NCI-H2029 (cell line): Measurements from ENCODE around the gene MSRB1.
A peak's percentile ranks its signal among the peaks of the same experiment; 100 is the strongest.
"Not testable (repeated sequence)": the region's sequence is repeated elsewhere in the genome, so short reads cannot be mapped to it uniquely, and the experiment has no call there.

Experiments used
- DNase-seq: peaks from one replicate; lab custom pipeline; 2025; lab: John Stamatoyannopoulos, UW

MSRB1 gene

GRCh38 chr16:1938910-1939309 lies 4.1 kb downstream of the MSRB1 start:
- no peak for DNase-seq

DNA sequence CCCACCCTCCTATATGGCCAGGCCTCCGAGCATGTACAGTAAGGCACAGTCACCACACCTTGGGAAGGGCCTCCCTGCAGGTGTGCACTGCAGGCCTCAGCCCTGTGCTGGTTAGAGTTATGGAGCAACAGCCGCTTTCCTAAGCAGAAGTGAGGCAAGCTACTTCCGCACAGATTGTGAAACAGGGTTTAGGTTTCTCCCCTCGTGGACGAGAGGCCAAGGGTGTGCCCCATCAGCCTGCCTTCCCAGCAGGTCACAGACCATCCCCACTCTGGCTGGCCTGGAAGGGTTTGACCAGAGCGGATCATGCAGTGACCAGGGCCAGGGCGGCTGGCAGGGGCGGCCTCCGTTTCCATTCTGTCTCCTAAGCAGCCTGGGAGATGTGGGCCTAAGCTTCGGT lies 4.7 kb downstream of the MSRB1 start:
- no peak for DNase-seq

GRCh38 chr16:1936945-1937479 lies 6.0 kb downstream of the MSRB1 start:
- DNase-seq: no peak

DNA sequence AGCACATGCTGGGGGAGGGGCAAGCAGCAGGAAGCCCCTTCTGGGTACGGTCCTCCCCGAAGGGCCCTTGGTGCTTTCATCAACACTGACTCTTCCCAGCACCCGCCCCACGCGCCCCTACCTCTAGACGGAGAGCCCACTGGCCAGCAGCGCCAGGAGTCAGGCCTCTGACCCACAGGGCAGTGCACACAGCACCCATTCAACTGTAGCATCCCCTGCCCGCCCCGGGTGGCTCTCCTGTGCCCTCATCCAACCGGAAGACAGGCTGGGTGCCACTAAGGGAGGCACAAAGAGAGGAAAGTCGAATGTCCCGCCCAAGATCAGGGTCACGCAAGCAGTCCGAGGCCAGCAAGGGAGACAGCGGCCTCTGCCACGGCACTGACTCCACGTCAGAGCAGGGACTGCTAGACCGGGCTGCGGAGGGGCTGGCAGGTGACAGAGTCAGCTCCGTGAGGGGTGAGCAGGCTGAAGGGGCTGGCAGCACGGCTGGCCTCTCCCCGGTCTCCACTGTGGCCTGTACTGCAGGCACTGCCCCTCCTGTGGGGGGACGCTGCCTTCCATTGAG lies 9.8 kb downstream of the MSRB1 start:
- no peak for DNase-seq

DNA sequence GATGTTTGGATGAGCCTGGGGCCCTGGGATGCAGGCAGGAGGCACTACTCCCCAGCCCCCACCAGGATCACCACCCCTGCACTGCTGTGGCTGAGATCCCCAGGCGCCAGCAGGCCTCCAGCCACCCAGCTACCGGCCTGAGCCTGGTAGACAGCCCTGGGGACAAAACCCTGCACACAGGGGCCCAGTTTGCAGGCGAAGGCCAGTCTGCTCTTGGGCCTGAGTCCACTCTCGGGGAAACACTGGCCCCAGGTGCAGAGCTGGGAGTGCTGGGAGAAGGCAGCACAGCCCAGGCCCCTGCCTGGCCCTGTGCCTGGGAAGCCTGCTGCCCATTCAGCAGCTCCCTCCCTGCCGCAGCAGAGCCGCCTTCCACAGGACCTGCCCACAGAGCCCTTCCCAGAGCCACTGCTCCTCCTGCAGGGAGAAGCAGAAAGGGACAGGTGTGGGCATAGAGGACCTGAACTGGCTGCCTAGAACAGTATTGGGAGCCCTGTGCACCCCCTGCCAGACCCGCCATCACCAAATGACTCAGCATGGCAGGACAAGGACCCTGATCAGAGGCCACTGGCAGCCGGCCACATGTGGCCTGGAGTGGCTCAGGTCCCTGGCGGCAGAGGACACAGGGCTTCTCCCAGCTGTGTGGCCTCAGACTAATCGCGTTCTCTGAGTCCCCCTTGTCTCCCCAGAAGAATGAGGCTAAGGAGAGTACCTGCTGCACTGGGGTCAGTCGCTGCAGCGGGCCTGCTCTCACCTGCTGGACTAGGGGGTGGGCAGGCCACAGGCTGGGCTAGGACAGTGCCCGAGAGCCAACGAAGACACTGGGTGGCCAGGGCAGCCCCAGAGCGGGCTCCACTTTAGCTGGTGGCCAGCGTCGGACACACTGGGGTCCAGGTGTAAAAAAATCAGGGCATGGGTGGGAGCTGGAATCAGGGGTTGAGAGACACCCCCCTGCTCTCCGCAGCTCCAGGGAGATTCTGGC lies 10.7 kb downstream of the MSRB1 start:
- DNase-seq: peak; percentile 9

GRCh38 chr16:1930338-1930720 lies 12.7 kb downstream of the MSRB1 start:
- DNase-seq: no peak

DNA sequence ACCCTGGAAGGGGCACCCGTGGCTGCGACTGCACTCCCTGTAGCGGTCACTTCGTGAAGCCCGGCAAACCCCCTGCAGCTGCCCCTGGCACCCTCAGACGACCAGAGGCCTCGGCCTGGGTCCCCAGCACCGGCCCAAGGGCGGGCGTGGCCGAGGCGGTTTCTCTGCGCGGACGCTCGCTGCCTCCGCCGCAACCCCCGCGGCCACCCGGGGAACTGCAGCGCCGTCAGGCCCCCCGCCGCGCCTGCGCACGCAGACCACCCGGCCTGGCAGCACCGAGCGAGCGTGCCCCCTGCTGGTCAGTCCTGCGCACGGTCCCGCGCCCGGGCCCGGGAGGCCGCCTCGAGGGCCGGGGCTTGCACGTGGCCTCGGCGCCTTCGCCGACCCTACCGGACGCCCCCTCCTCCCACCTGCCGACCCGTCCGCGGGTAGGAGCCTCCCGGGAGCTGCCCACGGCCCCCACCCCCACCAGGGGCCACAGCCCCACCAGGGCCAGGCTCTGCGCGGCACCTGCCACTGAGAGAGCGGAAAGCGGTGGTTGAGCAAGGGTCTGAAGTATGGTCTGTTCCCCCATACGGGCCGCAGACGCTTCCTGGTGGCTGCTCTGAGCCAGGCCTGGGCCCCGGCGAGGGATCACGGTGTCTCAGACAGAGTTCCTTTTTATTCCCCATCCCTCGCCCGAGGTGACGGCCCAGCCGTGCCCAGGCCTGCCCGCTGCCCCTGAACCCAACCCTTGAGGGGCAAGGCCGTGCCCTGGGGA lies 13.2 kb downstream of the MSRB1 start:
- peak; percentile 56 for DNase-seq

- peak; percentile 50 for DNase-seq
These were observed 13.9 kb downstream of the MSRB1 start for GRCh38 chr16:1929105-1929504.

DNA sequence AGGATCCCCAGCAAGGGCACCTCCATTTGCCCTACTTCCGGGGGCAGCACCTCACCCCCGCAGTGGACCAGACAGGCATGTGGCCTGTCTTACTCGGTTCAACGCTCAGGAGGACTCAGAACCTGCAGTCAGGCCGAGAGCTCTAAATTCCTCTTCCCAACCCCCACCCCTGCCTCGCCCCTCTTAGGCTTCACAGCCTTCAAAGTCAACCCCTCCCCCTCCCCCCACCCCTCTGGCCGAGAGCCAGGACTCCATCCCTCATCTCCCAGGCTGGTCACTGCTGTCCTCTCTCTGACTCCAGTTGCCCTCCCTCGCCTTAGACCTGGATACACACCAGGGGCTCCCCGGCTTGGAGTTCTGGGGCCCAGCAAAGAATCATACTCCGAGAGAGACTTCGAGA lies 16.7 kb downstream of the MSRB1 start:
- DNase-seq: no peak

DNA sequence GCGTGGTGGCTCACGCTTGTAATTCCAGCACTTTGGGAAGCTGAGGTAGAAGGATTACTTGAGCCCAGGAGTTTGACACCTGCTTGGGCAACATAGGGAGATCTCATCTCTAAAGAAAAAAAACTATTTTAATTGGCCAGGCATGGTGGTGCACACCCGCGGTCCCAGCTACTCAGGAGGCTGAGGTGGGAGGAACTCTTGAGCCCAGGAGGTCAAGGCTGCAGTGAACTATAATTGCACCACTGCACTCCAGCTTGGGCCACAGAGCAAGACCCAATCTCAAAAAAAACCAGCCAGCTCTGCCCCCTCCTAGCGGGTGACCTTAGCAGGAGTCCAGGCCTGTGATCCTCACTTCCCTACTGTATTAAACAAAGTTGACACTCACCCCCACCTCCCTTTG lies 18.9 kb downstream of the MSRB1 start:
- no peak for DNase-seq

DNA sequence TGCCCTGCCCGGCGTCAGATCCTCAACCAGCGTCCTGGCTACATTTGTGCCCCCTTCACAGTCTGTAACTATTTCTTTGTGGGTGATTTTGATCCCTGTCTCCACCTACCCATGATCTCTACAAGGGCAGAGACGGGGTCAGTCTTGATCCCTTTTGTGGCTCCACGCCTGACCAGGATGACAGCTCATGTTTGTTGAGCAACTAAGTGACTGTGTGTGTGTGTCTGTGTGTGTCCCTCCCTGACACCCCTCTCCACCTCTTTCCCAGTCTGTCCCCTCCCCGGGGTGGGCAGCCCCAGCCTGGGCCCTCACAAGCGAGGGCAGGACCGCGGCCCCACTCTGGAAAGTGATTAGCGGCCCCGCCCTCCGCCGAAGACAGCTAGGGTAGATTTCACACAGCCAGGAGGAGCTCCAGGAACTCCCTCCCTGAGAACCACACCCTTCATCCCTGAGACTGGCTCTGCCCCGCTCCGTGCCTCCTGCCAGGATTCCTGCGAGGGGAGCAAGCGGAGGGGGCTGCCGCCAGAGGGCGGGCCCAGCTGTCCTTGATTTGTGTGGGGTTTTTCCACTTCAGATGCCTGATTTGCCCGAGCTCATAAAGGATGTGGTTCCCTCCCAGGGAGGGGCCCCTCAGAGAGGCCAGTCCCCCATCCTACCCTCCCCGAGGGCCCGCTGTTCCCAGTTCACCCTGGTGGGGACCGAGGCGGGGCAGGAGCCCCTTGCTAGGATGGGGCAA lies 19.5 kb downstream of the MSRB1 start:
- DNase-seq: no peak

DNA sequence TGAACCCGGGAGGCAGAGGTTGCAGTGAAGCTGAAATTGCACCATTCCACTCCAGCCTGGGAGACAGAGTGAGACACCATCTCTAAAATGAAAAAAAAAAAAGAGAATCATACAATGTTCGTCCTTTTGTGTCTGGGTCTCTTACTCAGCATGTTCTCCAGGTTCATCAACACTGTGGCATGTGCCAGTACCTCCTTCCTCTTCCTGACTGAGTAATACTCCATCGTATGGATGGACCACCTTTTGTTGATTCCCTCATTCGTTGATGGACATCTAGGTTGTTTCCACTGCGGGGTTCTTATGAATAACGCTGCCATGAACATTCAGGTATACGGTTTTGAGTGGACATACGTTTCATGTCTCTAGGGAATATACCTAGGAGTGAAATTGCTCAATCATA lies 20.6 kb downstream of the MSRB1 start:
- DNase-seq: no peak

DNA sequence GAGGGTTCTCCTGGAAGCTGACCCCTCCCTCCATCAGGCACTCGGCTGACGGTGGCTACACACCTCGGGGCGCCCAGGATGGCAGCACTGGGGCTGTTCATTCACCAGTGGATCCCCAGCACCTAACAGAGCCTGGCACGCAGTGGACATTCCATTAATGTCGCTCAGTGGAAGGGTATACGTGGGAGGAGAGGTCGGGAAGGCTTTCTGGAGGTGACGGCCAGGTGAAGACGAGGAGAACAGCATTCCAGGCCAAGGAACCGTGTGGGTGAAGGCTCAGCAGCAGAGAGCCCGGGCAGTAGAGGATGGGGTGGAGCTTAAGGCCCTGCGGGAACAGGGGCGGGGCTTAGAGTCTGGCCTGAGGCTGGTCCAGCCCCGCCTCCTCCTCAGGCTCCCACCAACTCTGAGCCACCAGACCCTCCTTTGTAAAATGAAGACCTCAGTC lies 22.2 kb downstream of the MSRB1 start:
- DNase-seq: peak; percentile 38

- DNase-seq: not testable (repeated sequence)
These were observed 22.9 kb downstream of the MSRB1 start for GRCh38 chr16:1920122-1920521.

- DNase-seq: no peak
These were observed 23.5 kb downstream of the MSRB1 start for GRCh38 chr16:1919327-1919998.

DNA sequence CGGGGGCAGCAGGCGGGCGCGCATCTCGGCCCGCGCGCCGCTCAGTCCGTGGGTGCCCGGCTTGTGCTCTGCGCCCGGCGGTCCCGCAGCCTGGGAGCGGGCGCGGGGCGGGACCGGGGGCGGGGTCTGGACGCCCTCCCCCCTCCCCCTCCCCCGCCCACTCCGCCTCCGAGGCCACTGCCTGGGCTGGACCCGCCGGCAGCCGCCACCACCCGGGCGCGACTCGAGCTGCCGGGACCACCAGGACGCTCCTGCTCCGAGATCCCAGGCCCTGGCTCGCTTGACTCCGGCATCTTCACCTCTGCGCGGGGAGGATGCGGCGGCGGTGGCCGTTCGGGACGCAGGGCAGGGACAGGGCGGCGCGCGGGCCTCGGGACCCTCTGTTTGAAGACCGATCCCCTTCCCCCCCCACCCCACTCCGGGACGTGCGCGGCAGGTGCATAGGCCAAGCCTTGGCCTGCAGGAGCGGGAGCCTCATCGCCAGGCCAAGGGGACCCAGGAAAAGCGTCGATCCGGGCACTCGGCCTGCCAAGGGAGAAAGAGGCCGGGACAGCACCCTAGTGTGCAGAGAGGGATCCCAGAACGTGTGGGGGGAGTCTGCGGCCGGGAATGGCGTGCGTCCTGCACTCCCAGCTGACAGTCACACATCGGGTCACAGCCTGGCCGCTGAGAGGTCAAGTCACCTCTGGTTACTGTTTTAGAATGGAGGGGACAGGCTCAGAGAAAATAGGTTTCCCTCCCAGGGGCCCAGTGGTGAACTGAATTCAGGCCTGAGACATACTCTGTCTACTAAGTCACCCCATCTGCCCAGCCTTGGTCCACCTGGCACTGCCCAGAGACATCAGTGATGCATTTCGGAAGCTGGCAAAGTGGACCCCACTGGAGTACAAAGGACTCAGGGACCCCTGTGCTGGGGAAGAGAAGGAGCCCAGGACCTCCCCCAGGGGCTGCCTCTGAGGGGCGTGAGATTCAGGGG lies 24.4 kb downstream of the MSRB1 start, which contains the start of gene HS3ST6:
TSS of gene HS3ST6 (minus strand) at position 65 of the 976 bp plus-strand sequence. CDS start 92 bp downstream, outside the sequence.
- no peak for DNase-seq

DNA sequence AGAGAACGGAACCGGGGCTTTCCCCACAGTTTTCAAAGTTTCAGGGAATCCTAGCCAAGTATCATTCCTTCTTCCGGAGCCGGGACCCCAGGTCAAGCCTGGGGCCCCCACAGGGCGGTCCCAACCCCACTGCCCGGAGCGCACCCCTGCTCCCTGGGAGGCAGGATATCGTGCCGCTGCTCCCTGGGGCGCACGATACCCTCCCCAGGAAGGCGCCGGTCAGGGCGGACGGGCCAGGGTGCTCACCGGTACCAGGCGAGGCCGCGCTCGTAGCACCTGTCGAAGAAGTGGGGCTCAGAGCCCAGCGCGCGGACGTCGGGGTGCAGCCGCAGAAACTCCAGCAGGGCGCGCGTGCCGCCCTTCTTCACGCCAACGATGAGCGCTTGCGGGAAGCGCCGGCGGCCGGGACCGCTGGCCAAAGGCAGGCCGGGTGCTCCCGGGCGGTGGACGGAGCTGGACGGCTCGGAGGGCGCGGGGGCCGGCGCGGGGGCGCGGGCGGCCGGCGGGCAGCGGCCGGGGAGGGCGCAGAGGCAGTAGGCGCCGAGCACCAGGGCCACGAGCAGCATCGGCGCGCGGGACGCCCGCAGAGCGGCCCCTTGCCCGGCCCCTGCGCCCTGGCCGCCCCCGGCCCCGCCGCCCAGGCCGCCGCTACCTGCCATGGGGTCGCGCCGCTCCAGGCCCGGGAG lies 25.2 kb downstream of the MSRB1 start:
- DNase-seq: no peak

GRCh38 chr16:1917056-1917664 lies 25.8 kb downstream of the MSRB1 start:
- no peak for DNase-seq

DNA sequence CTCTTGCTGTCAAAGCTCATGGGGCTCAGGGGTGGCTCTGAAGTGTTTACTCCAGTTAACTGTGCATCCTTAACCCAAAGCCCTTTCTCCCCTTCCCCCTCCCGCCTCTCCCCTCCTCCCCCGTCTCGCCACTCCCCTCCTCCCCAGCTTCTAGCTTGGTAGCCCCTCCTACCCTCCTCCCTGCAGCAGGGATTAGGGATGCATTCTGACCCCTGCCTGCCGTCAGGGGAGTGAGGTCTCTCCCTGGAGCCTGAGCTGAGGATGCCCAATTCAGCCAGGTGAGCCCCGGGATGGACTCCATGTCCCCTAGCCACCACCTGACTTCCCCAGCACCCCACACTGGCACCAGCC lies 26.4 kb downstream of the MSRB1 start:
- DNase-seq: no peak
